ENCODE measurements around the gene TTYH2.
"Not testable (repeated sequence)": the region's sequence is repeated elsewhere in the genome, so short reads cannot be mapped to it uniquely, and the experiment has no call there.

TTYH2 gene

DNA sequence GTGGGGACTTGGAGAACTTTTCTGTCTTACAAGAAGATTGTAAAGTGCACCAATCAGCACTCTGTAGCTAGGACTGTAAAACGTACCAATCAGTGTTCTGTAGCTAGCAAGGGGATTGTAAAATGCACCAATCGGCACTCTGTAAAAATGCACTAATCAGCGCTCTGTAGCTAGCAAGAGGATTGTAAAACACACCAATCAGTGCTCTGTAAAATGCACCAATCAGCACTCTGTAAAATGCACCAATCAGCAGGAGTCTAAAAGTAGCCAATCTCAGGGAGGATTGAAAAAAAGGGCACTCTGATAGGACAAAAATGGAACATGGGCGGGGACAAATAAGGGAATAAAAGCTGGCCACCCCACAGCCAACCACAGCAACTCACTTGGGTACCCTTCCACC lies 53.7 kb downstream of the TTYH2 start:
- DNase-seq (ENCODE audit: low read depth), result not testable (repeated sequence)

DNA sequence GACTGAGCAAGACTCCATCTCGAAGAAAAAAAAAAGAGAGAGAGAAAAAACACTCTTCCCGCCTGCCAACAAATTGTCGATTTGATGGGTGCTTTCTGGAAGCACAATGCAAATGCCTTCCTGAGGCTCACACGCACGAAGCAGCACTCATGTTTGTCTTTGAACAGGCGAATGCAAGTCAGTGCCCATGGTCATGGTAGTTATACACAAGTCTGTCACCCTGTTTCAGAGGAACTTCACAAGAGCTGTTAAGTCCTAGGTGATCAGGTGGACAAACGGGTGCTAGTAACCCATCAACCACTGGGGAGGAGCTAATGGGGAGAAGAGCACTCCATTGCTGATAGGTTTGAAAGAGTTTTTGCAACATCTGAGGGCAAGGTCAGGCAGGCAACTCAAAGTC lies 54.2 kb downstream of the TTYH2 start:
- no peak for DNase-seq (ENCODE audit: low read depth)

DNA sequence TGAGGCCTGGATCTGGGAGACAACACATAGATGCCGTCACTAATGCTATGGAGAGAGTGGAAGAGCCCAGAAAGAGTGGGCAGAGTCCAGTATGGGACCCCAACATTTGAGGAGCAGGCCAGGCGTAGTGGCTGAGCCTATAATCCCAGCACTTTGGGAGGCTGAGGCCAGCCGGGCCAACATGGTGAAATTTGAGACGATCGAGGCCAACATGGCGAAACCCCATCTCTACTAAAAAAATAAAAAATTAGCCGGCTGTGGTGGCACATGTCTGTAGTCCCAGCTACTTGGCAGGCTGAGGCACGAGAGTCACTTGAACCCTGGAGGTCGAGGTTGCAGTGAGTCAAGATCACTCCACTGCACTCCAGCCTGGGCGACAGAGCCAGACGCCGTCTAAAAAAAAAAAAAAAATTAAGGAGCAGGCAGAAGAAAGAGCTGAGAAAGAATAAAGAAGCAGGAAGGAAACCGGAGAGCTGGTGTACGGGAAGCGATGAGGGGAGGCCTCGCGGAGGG lies 54.7 kb downstream of the TTYH2 start:
- no peak for DNase-seq (ENCODE audit: low read depth)

DNA sequence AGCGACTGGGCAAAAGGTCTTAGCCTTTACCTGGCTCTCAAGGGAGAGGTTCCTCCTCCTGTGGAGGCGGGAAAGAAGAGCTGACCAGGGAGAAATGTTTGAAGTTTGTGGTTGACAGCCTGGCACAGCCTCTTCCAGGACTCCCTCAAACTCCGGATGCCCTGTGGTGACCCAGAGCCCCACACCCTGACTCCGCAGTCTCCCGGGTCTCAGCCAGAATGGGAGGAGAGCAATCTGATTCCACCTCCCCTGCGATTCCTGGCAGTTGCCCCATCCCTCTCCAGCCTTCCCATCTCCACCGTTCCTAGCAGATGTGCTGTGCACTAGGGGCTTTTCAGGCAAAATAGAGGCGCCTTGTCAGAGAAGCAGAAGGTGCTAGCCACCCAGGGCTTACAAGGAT lies 55.2 kb downstream of the TTYH2 start:
- no peak for DNase-seq (ENCODE audit: low read depth)

DNA sequence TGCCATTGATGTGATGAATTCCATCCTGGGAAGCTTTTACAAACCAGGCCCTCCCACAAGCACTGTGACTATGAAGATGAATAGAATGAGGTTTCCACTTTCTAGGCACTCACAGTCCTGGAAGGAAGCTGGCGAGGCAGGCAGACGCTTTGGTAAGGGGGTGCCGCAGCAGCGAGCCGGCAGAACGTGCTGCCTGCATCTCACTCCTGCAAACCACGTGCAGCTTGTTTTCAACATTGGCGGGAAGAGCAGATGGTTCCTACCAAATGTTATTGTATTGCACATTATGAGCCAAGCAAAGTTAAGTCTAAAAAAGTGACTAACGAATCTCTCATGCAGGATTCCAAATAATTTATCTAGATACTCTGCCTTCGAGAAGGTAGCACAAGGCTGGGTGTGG lies 57.0 kb downstream of the TTYH2 start:
- DNase-seq (ENCODE audit: low read depth), result no peak

DNA sequence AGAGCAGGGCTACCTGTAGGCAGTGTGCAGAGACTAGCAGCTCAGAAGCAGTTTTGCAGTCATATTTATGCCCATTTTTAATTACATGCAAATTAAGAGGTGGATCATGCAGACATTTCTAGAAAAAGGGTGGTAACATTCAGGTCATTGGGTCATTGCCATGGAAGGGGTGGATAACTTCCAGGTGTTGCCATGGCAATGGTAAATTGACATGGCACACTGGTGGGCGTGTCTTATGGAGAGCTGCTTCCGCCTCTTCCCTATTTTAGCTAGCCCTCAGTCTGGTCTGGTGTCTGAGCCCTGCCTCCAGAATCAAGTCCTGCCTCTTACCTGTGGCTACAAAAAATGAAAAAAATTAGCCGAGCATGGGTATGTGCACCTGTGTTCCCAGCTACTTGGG lies 57.9 kb downstream of the TTYH2 start:
- DNase-seq (ENCODE audit: low read depth), result no peak

DNA sequence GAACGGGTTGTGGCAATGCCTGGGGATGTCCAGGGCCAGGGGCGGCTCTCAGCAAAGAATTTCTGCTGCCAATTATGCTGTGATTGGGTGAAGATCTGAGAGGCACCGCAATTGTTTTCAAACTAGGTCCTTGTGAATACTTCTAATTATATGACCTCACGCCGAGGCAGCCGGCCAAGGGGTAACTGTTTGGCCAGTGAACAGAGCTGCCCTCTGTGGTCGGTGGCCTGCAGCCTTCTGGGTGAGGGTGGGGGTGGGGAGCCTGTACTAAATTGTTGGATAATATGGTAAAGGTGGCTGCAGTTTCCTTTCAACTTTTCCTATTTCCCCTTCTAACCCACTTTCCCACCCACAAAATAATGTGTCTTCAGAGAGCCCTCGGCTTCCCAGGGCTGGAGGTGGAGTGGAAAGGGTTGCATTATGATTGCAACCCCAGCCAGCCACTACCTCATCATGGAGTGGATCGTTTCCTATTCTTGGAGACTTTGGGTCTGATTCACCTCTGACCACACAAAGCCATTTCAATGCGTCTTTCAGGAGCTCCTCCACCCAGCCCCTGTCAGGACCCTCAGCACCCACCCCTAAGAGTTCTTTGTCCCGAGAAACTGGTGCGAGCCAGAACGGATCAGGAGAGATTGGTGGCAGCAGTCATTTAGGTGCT lies 58.7 kb downstream of the TTYH2 start:
- DNase-seq (ENCODE audit: low read depth), result no peak

DNA sequence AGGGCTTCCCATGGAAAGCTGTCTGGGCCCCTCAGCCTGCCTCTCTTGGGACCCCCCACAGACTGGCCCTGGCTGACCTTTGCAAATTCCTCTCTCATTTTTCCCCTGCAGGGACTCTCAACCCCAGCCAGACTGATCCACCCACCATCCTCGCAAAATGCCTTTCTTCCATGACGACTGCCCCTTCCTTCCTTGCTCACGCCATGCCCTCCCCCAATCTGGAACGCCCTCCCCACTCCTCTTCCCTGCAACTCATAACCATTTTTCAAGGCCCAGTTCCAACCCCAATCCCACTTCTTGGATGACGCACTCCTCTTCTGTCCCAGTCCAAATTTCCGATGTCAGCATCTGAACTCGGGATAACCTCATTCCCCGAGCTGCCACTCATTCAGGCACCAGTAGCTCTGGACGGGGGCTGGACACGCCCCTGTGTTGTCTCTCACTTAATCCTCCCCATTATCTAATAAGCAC lies 59.4 kb downstream of the TTYH2 start:
- no peak for DNase-seq (ENCODE audit: low read depth)

DNA sequence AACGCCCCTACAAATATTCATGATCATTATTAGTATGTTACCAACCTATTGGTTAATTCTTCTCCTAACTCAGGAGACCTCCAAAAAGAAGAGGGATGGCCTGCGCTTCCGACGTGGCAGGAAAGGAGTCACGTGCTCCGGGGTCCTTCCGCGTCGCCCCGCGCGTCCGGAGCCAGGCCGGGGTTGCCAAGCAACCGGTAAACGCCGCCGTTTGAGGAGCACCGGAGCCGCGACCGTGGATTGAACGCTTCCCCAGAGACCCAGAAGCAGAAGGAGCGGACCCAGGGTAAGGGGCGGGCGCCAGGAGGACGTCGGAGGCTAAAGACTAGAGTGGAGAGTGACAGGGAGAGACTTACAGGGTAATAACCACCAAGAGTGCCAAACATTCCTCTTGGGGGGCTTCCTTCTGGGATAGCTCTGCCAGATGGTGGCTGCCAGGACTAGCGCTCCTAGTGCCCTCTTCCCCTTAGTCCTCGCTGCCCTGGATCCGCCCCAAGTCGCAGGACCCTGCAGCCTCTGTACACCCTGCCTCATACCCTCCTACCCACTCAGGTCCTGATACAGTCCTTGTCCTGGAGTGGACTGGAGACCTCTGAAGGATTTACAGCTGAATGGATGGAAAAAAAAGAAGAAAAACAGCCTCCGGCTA lies 60.8 kb downstream of the TTYH2 start, which contains the start of gene DNAI2:
Gene DNAI2 (plus strand): TSS at position 175 of the 649 bp plus-strand sequence. CDS start 7,584 bp downstream, outside the sequence.
- DNase-seq (ENCODE audit: low read depth), result no peak

DNA sequence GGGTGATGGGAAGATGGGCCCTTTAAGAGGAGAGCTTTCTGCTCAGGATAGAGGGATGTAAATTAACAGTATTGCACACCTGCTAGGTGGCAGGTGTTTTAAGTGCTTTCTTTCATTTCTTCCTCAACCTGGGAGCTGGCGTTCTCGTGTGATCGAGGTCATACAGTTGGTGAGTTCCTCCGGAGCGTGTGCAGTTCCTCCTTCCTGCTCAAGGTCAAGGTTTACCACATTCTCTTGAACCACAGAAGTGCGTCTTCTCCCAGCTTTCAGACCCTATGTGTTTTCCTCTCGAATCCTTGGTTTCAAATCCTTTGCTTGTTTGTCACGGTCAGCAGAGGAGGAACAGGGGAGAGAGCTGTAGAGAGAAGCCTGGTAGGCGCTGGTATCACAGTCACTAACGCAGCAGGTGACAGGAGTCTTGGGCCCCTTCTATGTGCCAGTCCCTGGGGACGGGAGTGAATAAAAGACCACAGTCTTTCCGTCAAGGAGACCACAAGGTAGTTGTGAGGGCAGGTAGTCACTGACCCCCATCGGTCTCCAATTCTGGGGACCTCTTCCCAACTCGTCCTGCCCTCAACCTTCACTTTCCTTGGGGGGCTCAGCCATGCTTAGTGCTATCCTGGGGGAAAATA lies 61.5 kb downstream of the TTYH2 start:
- DNase-seq (ENCODE audit: low read depth), result no peak

DNA sequence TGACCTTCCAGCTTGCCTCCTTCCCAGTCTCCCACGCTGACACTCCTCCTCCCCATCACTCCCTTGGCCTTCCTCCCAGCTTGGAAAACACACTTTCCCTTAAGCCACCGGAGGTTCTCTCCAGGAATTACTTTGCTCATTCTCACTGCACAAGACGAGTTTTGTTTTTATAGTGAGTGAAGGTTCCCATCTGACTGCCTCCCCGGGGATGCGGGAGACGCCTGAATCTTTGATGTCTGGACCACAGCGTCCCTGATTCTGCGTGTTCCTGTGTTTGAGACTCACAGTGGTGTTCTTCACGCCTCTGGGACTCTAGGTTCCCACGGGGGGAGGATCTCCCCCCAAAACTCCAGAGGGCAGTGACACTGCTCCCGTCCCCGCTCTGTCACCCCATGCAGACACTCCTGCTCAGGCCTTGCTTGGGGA lies 62.7 kb downstream of the TTYH2 start:
- no peak for DNase-seq (ENCODE audit: low read depth)

DNA sequence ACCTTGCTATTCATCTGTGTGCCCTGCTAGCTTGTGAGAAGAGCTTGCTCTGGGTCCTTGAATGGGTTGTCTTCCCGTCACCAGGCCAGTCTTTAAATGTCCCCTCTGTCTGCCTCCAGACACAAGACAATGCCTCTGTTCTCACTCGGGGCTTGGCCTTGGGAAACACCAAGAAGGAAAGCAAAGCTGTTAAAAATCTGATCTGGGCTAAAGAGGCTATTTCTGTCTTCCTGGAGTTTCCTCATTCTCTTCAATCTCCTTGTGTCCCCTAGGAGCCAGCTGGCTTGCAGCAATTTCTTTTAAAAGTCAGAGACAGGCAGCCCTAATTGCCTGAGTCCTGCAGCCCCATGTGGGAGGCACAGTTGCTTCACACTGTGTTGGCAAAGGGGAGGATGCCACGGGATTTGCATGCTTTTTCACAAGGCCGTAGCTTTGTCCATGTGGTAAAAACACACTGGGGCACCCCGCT lies 63.2 kb downstream of the TTYH2 start:
- no peak for DNase-seq (ENCODE audit: low read depth)

DNA sequence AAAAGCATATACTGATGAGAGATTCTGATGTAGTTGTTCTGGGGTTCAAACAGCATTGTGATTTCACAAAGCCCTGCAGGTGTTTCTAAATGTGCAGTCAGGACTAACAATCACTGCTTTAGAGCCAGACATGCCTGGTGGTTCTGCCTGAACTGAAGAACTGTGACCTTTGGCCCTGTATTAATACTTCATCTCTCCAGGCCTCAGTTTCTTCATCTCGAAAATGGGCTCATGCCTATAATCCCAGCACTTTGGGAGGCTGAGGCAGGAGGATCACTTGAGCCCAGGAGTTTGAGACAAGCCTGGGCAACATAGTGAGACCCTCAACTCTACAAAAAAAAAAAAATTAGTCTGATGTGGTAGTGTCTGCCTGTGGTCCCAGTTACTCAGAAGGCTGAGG lies 64.6 kb downstream of the TTYH2 start:
- DNase-seq (ENCODE audit: low read depth), result no peak

DNA sequence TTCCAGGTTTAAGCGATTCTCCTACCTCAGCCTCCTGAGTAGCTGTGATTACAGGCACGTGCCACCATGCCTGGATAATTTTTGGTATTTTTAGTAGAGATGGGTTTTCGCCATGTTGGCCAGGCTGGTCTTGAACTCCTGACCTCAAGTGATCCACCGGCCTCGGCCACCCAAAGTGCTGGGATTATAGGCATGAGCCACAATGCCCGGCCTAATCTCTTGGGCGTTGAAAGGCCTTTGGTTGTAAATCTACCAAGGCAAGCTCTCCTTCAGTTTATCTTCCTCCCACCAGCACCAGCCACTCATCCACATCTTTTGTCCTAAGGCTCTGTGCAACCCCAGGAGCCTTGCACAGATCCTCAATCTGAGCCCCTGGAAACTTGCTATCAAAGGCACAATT lies 66.2 kb downstream of the TTYH2 start:
- not testable (repeated sequence) for DNase-seq (ENCODE audit: low read depth)

DNA sequence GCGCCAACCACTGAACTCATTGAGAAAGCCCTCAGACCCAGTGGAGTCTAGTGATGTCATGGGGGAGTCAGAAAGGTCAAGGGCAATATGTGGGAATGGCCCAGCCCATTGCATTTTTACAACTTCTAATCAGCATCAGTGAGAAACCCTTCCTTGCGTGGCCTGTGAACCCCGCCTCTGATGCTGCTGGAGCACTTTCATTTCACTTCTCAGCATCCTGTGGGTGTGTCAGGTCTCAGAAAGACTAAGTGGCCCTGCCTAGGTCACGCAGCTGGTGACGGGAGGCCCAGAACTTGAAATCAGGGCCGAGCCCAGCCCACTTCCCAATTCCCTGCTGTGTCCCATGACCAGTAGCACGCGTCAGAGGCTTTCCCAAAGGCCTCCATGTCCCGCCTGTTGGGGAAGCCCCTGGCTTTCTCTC lies 66.7 kb downstream of the TTYH2 start:
- DNase-seq (ENCODE audit: low read depth), result no peak

DNA sequence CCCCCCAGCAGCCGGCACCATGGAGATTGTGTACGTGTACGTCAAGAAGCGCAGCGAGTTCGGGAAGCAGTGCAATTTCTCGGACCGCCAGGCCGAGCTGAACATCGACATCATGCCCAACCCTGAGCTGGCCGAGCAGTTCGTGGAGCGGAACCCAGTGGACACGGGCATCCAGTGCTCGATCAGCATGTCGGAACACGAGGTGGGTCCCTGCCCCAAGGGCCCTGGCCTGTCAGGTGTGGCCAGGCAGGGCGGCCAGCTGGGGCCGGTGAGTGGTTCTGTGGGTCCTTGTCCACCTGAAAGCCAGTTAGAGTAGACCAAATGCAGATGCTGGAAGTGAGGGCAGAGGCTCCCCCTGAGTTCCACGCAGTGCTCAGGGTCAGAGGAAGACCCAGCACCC lies 68.4 kb downstream of the TTYH2 start:
- DNase-seq (ENCODE audit: low read depth), result no peak

DNA sequence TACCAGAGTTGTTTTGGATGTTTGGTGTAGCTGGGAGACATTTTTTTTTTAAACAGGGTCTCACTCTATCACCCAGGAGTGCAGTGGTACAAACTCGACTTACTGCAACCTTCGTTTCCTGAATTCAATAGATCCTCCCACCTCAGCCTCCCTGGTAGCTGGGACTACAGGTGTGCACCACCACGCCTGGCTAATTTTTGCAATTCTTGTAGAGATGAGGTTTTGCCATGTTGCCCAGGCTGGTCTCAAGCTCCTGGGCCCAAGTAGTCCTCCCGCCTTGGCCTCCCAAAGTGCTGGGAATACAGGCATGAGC lies 68.9 kb downstream of the TTYH2 start:
- DNase-seq (ENCODE audit: low read depth), result not testable (repeated sequence)

DNA sequence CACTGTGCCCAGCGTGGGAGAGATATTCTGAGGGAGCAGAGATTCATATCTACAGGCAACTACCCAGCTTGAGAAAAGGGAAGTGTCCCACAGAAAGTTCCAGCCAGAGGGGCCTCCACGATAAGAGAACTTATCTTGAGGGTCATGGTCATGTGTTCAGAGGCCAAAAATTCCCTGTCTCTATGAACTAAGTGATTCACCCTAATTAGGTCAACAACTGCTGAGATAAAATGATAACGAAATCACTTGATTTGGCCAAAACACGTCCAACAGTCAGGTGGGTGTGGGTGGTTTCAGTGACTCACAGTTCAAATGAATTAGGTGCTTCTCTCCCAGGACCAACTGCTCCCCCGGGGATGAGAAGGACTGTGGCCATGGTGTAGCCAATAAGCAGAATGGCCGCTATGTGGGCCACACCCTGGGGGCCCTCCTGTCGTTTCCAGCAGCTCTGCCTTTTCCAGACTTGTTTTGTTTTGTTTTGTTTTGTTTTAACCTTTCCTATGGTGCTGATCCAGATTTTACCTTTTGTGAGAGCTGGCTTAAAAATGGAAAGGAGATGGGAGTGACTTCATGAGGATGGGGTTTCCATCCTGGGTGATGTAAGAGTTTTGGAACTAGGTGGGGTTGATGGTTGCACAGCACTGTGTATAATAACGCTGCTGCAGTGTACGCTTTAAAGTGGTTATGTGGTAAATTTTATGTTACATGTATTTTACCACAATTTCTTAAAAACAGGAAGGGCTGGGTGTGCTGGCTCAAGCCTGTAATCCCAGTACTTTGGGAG lies 69.4 kb downstream of the TTYH2 start:
- no peak for DNase-seq (ENCODE audit: low read depth)

DNA sequence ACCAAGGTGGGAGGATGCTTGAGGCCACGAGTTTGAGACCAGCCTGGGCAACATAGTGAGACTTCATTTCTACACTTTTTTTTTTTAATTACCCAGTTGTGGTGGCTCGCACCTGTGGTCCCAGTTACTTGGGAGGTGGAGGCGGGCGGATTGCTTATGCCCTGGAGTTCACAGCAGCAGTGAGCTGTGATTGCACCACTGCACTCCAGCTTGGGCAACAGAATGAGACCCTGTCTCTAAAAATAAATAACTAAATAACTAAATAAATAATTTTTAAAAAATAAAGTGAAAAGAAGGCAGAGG lies 70.0 kb downstream of the TTYH2 start:
- DNase-seq (ENCODE audit: low read depth), result no peak

DNA sequence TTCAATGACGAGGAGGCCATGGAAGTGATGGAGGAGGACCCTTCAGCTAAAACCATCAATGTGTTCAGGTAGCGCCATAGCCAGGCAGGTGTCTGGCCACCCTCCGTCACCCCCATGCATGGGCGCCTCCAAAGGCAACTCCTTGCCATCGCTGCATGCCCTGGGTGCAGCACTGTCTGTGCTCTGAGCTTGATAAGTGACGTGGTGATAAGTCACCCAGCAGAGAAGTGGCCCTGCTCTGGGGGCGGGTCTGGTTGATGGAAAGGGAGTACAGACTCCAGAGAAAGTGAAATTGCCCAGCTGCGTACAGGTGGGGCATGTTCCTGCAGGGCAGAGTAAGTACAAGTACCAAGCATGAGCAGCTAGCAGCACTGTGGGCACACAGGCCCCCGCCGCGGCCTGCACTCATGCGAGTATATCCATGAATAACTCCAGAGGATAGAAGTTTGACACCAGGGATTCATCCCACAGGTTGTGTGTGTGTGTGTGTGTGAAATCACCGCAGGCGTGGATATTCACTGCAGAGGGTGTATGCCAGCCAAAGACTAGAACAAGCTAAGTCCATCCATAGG lies 73.7 kb downstream of the TTYH2 start:
- no peak for DNase-seq (ENCODE audit: low read depth)

DNA sequence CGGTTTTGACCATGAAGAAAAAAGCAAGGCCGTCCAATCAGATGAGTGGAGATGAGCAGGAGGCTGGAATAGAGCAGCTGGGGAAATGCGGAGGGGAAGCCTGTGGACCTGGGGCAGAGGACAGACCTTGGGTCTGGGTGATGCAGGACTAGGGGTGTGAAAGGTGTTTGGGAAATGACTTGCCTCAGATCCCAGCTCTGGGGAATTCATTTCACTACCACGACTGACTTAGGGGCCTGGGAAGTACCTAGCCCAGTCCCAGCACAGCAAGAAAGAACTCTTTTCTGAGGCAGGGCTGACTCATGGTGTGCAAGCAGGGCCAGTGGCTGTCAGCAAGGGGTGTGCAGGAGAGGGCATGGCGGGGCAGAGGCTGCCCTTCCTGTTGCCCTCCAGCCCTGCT lies 75.4 kb downstream of the TTYH2 start:
- DNase-seq (ENCODE audit: low read depth), result no peak

DNA sequence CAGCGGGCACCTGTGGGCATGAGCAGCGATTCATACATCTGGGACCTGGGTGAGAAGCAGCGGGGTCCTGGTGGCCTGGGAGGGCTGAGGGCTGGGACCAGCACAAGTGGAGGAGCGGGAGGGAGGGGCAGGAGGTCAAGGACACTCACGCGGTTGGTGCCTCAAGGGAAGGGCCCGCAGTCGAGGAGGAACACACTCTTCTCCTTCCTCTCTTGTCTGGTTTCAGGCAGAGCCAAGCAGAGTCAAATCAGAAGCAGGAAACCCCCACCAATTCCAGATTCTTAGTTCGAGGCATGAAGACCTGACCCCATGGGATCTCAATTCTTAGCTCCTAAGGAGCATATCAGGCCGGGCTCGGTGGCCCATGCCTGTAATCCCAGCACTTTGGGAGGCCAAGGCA lies 76.3 kb downstream of the TTYH2 start:
- DNase-seq (ENCODE audit: low read depth), result no peak
